IMR-90 (cell line): Measurements from ENCODE around the gene TUBB6. TPM values are rescaled to one million over a fixed set of nuclear protein-coding genes. Genes with fewer than 3 reads are reported as not detected.

Source experiments
- ATAC-seq: fragments of 200-7000 bp; cut with Tn5 transposase; 2 replicates; pipeline ENCODE4 v1.9.1; 2020; ENCODE audit warnings: low read depth, mild to moderate bottlenecking, moderate library complexity
- BruUV-seq: library from RNA; stranded (reverse); fragments of 400-500 nt; replicated peaks from 2 replicates; lab custom pipeline; 2021; lab: Mats Ljungman, UMichigan
- CTCF ChIA-PET: fragments of 300-600 bp; formaldehyde crosslinking; extraction: SDS; loops from one replicate; lab custom pipeline; 2021; ENCODE audit warnings: antibody characterized with exemption; lab: Yijun Ruan, JAX
- POLR2A ChIA-PET: fragments of 300-600 bp; sonication (Branson Sonifier 250); formaldehyde crosslinking; loops from one replicate; lab custom pipeline; 2022; ENCODE audit warnings: antibody characterized with exemption; ENCODE audit not compliant: unreplicated experiment; lab: Charles Lee
- DNase-seq: peaks from one replicate; pipeline ENCODE4 v3.0.0; 2013
- H2AFZ ChIP-seq: replicated peaks from 2 replicates; pipeline ENCODE3; 2013; ENCODE audit warnings: low read length, mild to moderate bottlenecking; ENCODE audit not compliant: poor library complexity
- H2AK5ac ChIP-seq: 2 replicates; pipeline ENCODE4 v1.6.1; 2013; ENCODE audit warnings: low read depth, low read length, inconsistent platforms
- H2AK9ac ChIP-seq: replicated peaks from 2 replicates; pipeline ENCODE3; 2013; ENCODE audit warnings: mild to moderate bottlenecking, low read depth, low read length, moderate library complexity; ENCODE audit not compliant: poor library complexity
- H2BK120ac ChIP-seq: 2 replicates; pipeline ENCODE4 v1.6.1; 2013; ENCODE audit warnings: low read depth, low read length, inconsistent platforms
- H2BK15ac ChIP-seq: 3 replicates; pipeline ENCODE4 v1.6.1; 2013; ENCODE audit warnings: low read depth, low read length, inconsistent platforms
- H2BK20ac ChIP-seq: 2 replicates; pipeline ENCODE4 v1.6.1; 2013; ENCODE audit warnings: low read depth, mild to moderate bottlenecking, inconsistent platforms, low read length, moderate library complexity
- H2BK5ac ChIP-seq: 2 replicates; pipeline ENCODE4 v1.6.1; 2013; ENCODE audit warnings: mild to moderate bottlenecking, low read depth, low read length, inconsistent platforms; ENCODE audit not compliant: poor library complexity, severe bottlenecking
- H3K14ac ChIP-seq: replicated peaks from 2 replicates; pipeline ENCODE4 v1.6.1; 2013; ENCODE audit warnings: low read depth, low read length, inconsistent platforms
- H3K18ac ChIP-seq: 2 replicates; pipeline ENCODE4 v1.6.1; 2013; ENCODE audit warnings: low read depth, low read length, control low read depth
- H3K23ac ChIP-seq: 2 replicates; pipeline ENCODE4 v1.6.1; 2013; ENCODE audit warnings: low read depth, low read length, inconsistent platforms
- H3K27ac ChIP-seq: 2 replicates; pipeline ENCODE4 v1.5.1; 2013; ENCODE audit warnings: mild to moderate bottlenecking, control low read depth, low read length; ENCODE audit not compliant: insufficient read depth
- H3K27me3 ChIP-seq: 2 replicates; pipeline ENCODE4 v1.6.1; 2013; ENCODE audit warnings: low read length; ENCODE audit not compliant: control insufficient read depth, insufficient read depth
- H3K36me3 ChIP-seq: 2 replicates; pipeline ENCODE4 v1.6.1; 2013; ENCODE audit warnings: low read length, mixed read lengths; ENCODE audit not compliant: control insufficient read depth, insufficient read depth
- H3K4ac ChIP-seq: 2 replicates; pipeline ENCODE4 v1.6.1; 2013; ENCODE audit warnings: low read depth, low read length, inconsistent platforms
- H3K4me1 ChIP-seq: 2 replicates; pipeline ENCODE4 v1.6.1; 2013; ENCODE audit warnings: low read length, mixed read lengths; ENCODE audit not compliant: control insufficient read depth, insufficient read depth
- H3K4me2 ChIP-seq: 2 replicates; pipeline ENCODE4 v1.6.1; 2013; ENCODE audit warnings: low read depth, mild to moderate bottlenecking, control low read depth, low read length, moderate library complexity
- H3K4me3 ChIP-seq: 2 replicates; pipeline ENCODE4 v1.5.1; 2013; ENCODE audit warnings: low read depth, mild to moderate bottlenecking, control low read depth, low read length, moderate library complexity; ENCODE audit not compliant: insufficient read depth
- H3K56ac ChIP-seq: 2 replicates; pipeline ENCODE4 v1.6.1; 2013; ENCODE audit warnings: low read length, inconsistent platforms; ENCODE audit not compliant: insufficient read depth; ENCODE audit errors: extremely low read depth
- H3K79me1 ChIP-seq, 2 experiments: 2 replicates each; pipeline ENCODE4 v1.6.1; 2013; ENCODE audit warnings: low read length in 2 of 2, inconsistent platforms in 1 of 2, low read depth in 1 of 2
- H3K9ac ChIP-seq: 2 replicates; pipeline ENCODE4 v1.6.1; 2013; ENCODE audit warnings: low read depth, low read length, control low read depth
- H3K9me1 ChIP-seq: 2 replicates; pipeline ENCODE4 v1.6.1; 2013; ENCODE audit warnings: low read length, inconsistent platforms; ENCODE audit not compliant: insufficient read depth
- H3K9me3 ChIP-seq: 2 replicates; pipeline ENCODE4 v1.6.1; 2013; ENCODE audit warnings: low read length; ENCODE audit not compliant: control insufficient read depth, insufficient read depth
- H4K20me1 ChIP-seq: 2 replicates; pipeline ENCODE4 v1.6.1; 2013; ENCODE audit warnings: low read length, inconsistent platforms; ENCODE audit not compliant: insufficient read depth
- H4K5ac ChIP-seq: 2 replicates; pipeline ENCODE4 v1.6.1; 2013; ENCODE audit warnings: mild to moderate bottlenecking, low read depth, low read length, control low read depth
- H4K8ac ChIP-seq, 2 experiments: 2 replicates each; pipeline ENCODE4 v1.6.1; 2013; ENCODE audit warnings: low read depth in 2 of 2, low read length in 2 of 2, control low read depth in 1 of 2, inconsistent platforms in 1 of 2
- H4K91ac ChIP-seq: 2 replicates; pipeline ENCODE4 v1.6.1; 2013; ENCODE audit warnings: low read depth, low read length, inconsistent platforms; ENCODE audit not compliant: insufficient read depth
- BHLHE40 ChIP-seq: fragments of 150-350 bp; IDR thresholded peaks from 2 replicates; pipeline ENCODE4 v1.6.1; 2016; ENCODE audit warnings: mild to moderate bottlenecking, low read depth, low read length
- CTCF ChIP-seq: conservative IDR thresholded peaks from 2 replicates; pipeline ENCODE4 v1.5.1; 2012; ENCODE audit warnings: mild to moderate bottlenecking, low read depth, low read length, improper control_type of control experiment
- FOS ChIP-seq: fragments of 150-350 bp; IDR thresholded peaks from 2 replicates; pipeline ENCODE4 v1.6.1; 2016; ENCODE audit warnings: low read depth, low read length
- MAFK ChIP-seq: IDR thresholded peaks from 2 replicates; pipeline ENCODE4 v1.6.1; 2012; ENCODE audit warnings: low read depth, low read length, improper control_type of control experiment
- MAZ ChIP-seq: IDR thresholded peaks from 2 replicates; pipeline ENCODE4 v1.6.1; 2012; ENCODE audit warnings: low read depth, mild to moderate bottlenecking, low read length, improper control_type of control experiment, moderate library complexity, borderline replicate concordance
- NFE2L2 ChIP-seq: fragments of 150-350 bp; IDR thresholded peaks from 2 replicates; pipeline ENCODE4 v1.6.1; 2016; ENCODE audit warnings: low read depth, mild to moderate bottlenecking, low read length
- POLR2A ChIP-seq: IDR thresholded peaks from 2 replicates; pipeline ENCODE4 v1.6.1; 2012; ENCODE audit warnings: mild to moderate bottlenecking, low read depth, low read length
- RCOR1 ChIP-seq: IDR thresholded peaks from 2 replicates; pipeline ENCODE4 v1.6.1; 2012; ENCODE audit warnings: mild to moderate bottlenecking, low read length, improper control_type of control experiment; ENCODE audit not compliant: insufficient replicate concordance
- SMC3 ChIP-seq: fragments of 150-350 bp; IDR thresholded peaks from 2 replicates; pipeline ENCODE4 v1.6.1; 2016; ENCODE audit warnings: low read depth, mild to moderate bottlenecking, antibody characterized with exemption, low read length, moderate library complexity
- USF2 ChIP-seq: fragments of 150-350 bp; IDR thresholded peaks from 2 replicates; pipeline ENCODE4 v1.6.1; 2017; ENCODE audit warnings: mild to moderate bottlenecking, antibody characterized with exemption, low read length, low read depth
- dilution Hi-C: fragments of 300-500 bp; cut with HindIII; formaldehyde crosslinking; loops from one replicate; pipeline ENCODE4 v1.14.3; 2018; ENCODE audit warnings: low sequenced_read_pairs; ENCODE audit not compliant: unreplicated experiment
- in situ Hi-C: fragments of 300-500 bp; cut with MboI; formaldehyde crosslinking; loops from 3 replicates; pipeline ENCODE4 v1.14.3; 2019; ENCODE audit warnings: low sequenced_read_pairs, inconsistent platforms, mixed read lengths
- intact Hi-C: fragments of 100-400 bp; cut with micrococcal nuclease; formaldehyde crosslinking; loops from 2 replicates; pipeline ENCODE4 v1.10.0; 2022
- polyA plus RNA-seq, 3 experiments: library from polyadenylated mRNA; depleted of rRNA; stranded (reverse); fragments of >200 nt; gene quantifications; 2 replicates each; pipeline ENCODE4 v1.2.3, GENCODE V29; 2012; ENCODE audit warnings: low replicate concordance in 1 of 3
- total RNA-seq: library from RNA; depleted of rRNA; stranded (reverse); fragments of >200 nt; gene quantifications from 2 replicates; pipeline ENCODE4 v1.2.3, GENCODE V29; 2012

TUBB6 gene
- total and polyA plus RNA-seq, 2 of the 4 experiments (the other 2 are of a cell fraction), result 927 to 1,040 TPM

GRCh38 chr18:12312976-12313375 lies 4.9 kb downstream of the TUBB6 start:
- Histone ChIP-seq H4K5ac (no peak overlapping the region), H2BK20ac (no peak overlapping the region), H2BK120ac (no peak overlapping the region), H2BK15ac (no peak overlapping the region), H2AK5ac (no peak overlapping the region), H3K4me2 (no peak overlapping the region), H2AK9ac (no peak overlapping the region), H3K9me1 (peaks cover 5% of the 10 kb centered on the region; the same call in 1 of the 2 replicates), H2BK5ac (no peak overlapping the region), H4K91ac (no peak overlapping the region), H3K4me3 (no peak overlapping the region), H3K56ac (no peak overlapping the region), H4K8ac (no peak overlapping the region), H3K79me1 (peaks cover 23 to 50% of the 10 kb centered on the region in 2 experiments), H3K27me3 (no peaks in the 10 kb centered on the region), H3K14ac (no peak overlapping the region), H3K18ac (no peak overlapping the region), H3K9ac (no peak overlapping the region), H4K20me1 (peaks cover 81% of the 10 kb centered on the region), H3K9me3 (peaks cover 2% of the 10 kb centered on the region), H3K4ac (no peak overlapping the region), H2AFZ (no peak overlapping the region), H3K23ac (no peak overlapping the region), H3K4me1 (peaks cover 20% of the 10 kb centered on the region), H3K27ac (no peak overlapping the region), H3K36me3 (peaks cover 57% of the 10 kb centered on the region)
- in situ Hi-C loops (no loop called here), dilution Hi-C loops (no loop called here), intact Hi-C loops (no loop called here)
- TF ChIP-seq SMC3, result no peak
- no peak for TF ChIP-seq MAZ
- TF ChIP-seq MAFK, result no peak
- no peak for TF ChIP-seq BHLHE40
- TF ChIP-seq CTCF, result no peak
- TF ChIP-seq RCOR1, result no peak
- TF ChIP-seq USF2, result no peak
- no peak for TF ChIP-seq FOS
- TF ChIP-seq NFE2L2, result no peak
- TF ChIP-seq POLR2A, result no peak
- ChIA-PET POLR2A (interaction anchor here (0.6 to 2.7 kb wide), 3 partner anchors 34 to 376 kb away, joined by 3 to 9 read pairs (median 8); no protein-coding TSS in a partner anchor), CTCF (interaction anchor here (2.0 kb wide), 1 partner anchor 41 kb away, joined by 7 read pairs; no protein-coding TSS in a partner anchor)
- no TSS peak for BruUV-seq
- ATAC-seq (no peak), DNase-seq (peak; percentile 30)
